ENCODE results near the gene OSBP2. TPM values are rescaled to one million over a fixed set of nuclear protein-coding genes. Genes with fewer than 3 reads are reported as not detected.

OSBP2 gene, protein sequence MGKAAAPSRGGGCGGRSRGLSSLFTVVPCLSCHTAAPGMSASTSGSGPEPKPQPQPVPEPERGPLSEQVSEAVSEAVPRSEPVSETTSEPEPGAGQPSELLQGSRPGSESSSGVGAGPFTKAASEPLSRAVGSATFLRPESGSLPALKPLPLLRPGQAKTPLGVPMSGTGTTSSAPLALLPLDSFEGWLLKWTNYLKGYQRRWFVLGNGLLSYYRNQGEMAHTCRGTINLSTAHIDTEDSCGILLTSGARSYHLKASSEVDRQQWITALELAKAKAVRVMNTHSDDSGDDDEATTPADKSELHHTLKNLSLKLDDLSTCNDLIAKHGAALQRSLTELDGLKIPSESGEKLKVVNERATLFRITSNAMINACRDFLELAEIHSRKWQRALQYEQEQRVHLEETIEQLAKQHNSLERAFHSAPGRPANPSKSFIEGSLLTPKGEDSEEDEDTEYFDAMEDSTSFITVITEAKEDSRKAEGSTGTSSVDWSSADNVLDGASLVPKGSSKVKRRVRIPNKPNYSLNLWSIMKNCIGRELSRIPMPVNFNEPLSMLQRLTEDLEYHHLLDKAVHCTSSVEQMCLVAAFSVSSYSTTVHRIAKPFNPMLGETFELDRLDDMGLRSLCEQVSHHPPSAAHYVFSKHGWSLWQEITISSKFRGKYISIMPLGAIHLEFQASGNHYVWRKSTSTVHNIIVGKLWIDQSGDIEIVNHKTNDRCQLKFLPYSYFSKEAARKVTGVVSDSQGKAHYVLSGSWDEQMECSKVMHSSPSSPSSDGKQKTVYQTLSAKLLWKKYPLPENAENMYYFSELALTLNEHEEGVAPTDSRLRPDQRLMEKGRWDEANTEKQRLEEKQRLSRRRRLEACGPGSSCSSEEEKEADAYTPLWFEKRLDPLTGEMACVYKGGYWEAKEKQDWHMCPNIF
- polyA plus RNA-seq = 1 to 10 TPM; 2.5 to 2.7 TPM

- Histone ChIP-seq H3K4me1 (ENCODE audit: control insufficient read depth in 2 of 2, insufficient read depth in 2 of 2, low read length in 1 of 2) (peaks cover 2 to 11% of the 10 kb centered on the region in 2 donors), H3K36me3 (ENCODE audit: control insufficient read depth in 2 of 2, insufficient read depth in 2 of 2, low read length in 1 of 2) (no peaks in the 10 kb centered on the region), H3K4me3 (ENCODE audit: low read depth in 1 of 2, low read length in 2 of 2) (peak within 1 kb of the TSS; percentile 49 to 56), H3K27me3 (ENCODE audit: control insufficient read depth in 1 of 2, insufficient read depth in 2 of 2, low read length in 2 of 2) (no peaks in the 10 kb centered on the region), H3K9me3 (ENCODE audit: control insufficient read depth in 2 of 2, insufficient read depth in 1 of 2, low read depth in 1 of 2, low read length in 1 of 2) (no peaks in the 10 kb centered on the region), H3K27ac (ENCODE audit: low read depth in 2 of 2, low read length in 1 of 2) (peak within 1 kb of the TSS in 1 of 2 donors; percentile 7)
- 4 to 7% methylated on average over 44 to 88 of the region's 88 CpGs for WGBS, 2 donors
These were observed at the start of gene OSBP2 for GRCh38 chr22:30694640-30695350. OSBP2 (plus strand) TSS chr22:30694874; CDS start chr22:30694910, 36 bp downstream.

- H3K4me3 ChIP-seq (ENCODE audit: low read depth in 1 of 2, low read length in 2 of 2) = no peak overlapping the region
- no peaks in the 10 kb centered on the region for H3K27me3 ChIP-seq (ENCODE audit: control insufficient read depth in 1 of 2, insufficient read depth in 2 of 2, low read length in 2 of 2)
- WGBS, 2 donors = 93 to 94% methylated on average over 25 of the region's 25 CpGs
- H3K27ac ChIP-seq (ENCODE audit: low read depth in 2 of 2, low read length in 1 of 2) = no peak overlapping the region
- peaks cover 0 to 6% of the 10 kb centered on the region in 2 donors for H3K4me1 ChIP-seq (ENCODE audit: control insufficient read depth in 2 of 2, insufficient read depth in 2 of 2, low read length in 1 of 2)
- no peaks in the 10 kb centered on the region for H3K9me3 ChIP-seq (ENCODE audit: control insufficient read depth in 2 of 2, insufficient read depth in 1 of 2, low read depth in 1 of 2, low read length in 1 of 2)
- H3K36me3 ChIP-seq (ENCODE audit: control insufficient read depth in 2 of 2, insufficient read depth in 2 of 2, low read length in 1 of 2) = peaks cover 0 to 3% of the 10 kb centered on the region in 2 donors
These were observed 48.0 kb upstream of the OSBP2 start for GRCh38 chr22:30646518-30647160.

DNA sequence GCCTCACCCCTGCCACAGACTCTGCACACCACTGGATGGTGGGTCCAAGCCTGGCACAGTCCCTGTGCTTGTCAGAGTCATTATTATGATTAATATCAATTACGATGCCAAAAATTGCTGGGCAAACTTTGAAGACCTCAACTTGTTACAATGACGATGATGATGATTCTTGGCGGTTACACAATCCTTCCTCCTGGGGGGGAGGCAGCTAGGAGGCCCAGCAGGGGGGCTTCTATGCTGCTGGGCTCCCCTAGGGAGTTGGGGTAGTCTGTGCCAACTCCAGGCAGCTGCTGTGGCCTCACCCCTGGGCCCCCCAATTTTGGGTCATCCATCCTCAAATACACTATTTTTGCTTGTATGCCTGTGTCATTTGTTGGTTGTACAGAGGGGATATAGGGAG lies 47.1 kb upstream of the OSBP2 start:
- H3K27me3 ChIP-seq (ENCODE audit: control insufficient read depth in 1 of 2, insufficient read depth in 2 of 2, low read length in 2 of 2) = no peaks in the 10 kb centered on the region
- no peak overlapping the region for H3K27ac ChIP-seq (ENCODE audit: low read depth in 2 of 2, low read length in 1 of 2)
- peaks cover 0 to 6% of the 10 kb centered on the region in 2 donors for H3K4me1 ChIP-seq (ENCODE audit: control insufficient read depth in 2 of 2, insufficient read depth in 2 of 2, low read length in 1 of 2)
- H3K9me3 ChIP-seq (ENCODE audit: control insufficient read depth in 2 of 2, insufficient read depth in 1 of 2, low read depth in 1 of 2, low read length in 1 of 2) = no peaks in the 10 kb centered on the region
- WGBS, 2 donors = 81% methylated on average over 3 of the region's 3 CpGs
- H3K36me3 ChIP-seq (ENCODE audit: control insufficient read depth in 2 of 2, insufficient read depth in 2 of 2, low read length in 1 of 2) = peaks cover 0 to 3% of the 10 kb centered on the region in 2 donors
- H3K4me3 ChIP-seq (ENCODE audit: low read depth in 1 of 2, low read length in 2 of 2) = no peak overlapping the region

GRCh38 chr22:30648825-30649224 lies 45.8 kb upstream of the OSBP2 start:
- peaks cover 0 to 4% of the 10 kb centered on the region in 2 donors for H3K4me1 ChIP-seq (ENCODE audit: control insufficient read depth in 2 of 2, insufficient read depth in 2 of 2, low read length in 1 of 2)
- no peak overlapping the region for H3K4me3 ChIP-seq (ENCODE audit: low read depth in 1 of 2, low read length in 2 of 2)
- 67 to 85% methylated on average over 3 of the region's 3 CpGs for WGBS, 2 donors
- H3K27ac ChIP-seq (ENCODE audit: low read depth in 2 of 2, low read length in 1 of 2) = peak overlapping the region; percentile 45 to 67
- H3K27me3 ChIP-seq (ENCODE audit: control insufficient read depth in 1 of 2, insufficient read depth in 2 of 2, low read length in 2 of 2) = no peaks in the 10 kb centered on the region
- peaks cover 0 to 3% of the 10 kb centered on the region in 2 donors for H3K36me3 ChIP-seq (ENCODE audit: control insufficient read depth in 2 of 2, insufficient read depth in 2 of 2, low read length in 1 of 2)
- no peaks in the 10 kb centered on the region for H3K9me3 ChIP-seq (ENCODE audit: control insufficient read depth in 2 of 2, insufficient read depth in 1 of 2, low read depth in 1 of 2, low read length in 1 of 2)

DNA sequence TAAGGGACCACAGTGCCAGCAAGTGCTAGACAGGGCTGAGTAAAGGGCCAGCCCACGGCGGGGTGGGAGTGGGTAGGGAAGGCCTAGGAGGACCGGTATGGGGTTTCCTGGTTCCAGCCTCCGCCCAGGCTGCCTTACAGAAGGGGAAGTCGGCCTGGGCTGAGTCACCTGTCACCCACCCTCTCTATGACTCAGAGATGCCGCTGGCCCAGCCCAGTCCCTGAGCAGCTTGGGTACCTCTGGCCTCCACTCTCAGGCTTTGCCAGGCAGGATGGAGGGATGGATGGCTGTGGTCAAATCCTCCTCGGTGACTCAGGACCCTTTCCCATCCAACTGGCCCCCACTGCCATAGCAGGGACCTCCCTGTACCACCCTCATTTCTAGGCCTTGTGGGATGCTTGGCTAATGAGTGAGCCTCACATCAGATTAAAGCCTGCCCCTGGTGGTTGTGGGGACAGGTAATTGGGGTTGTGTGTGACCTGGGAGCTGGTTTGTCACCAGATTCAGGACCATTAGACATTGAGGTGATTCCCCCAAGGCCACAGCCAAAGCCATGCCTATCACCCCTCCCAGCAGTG lies 45.2 kb upstream of the OSBP2 start:
- no peaks in the 10 kb centered on the region for H3K27me3 ChIP-seq (ENCODE audit: control insufficient read depth in 1 of 2, insufficient read depth in 2 of 2, low read length in 2 of 2)
- WGBS, 2 donors = 19 to 26% methylated on average over 5 to 7 of the region's 7 CpGs
- peaks cover 0 to 3% of the 10 kb centered on the region in 2 donors for H3K36me3 ChIP-seq (ENCODE audit: control insufficient read depth in 2 of 2, insufficient read depth in 2 of 2, low read length in 1 of 2)
- H3K4me3 ChIP-seq (ENCODE audit: low read depth in 1 of 2, low read length in 2 of 2) = no peak overlapping the region
- H3K9me3 ChIP-seq (ENCODE audit: control insufficient read depth in 2 of 2, insufficient read depth in 1 of 2, low read depth in 1 of 2, low read length in 1 of 2) = no peaks in the 10 kb centered on the region
- peaks cover 0 to 4% of the 10 kb centered on the region in 2 donors for H3K4me1 ChIP-seq (ENCODE audit: control insufficient read depth in 2 of 2, insufficient read depth in 2 of 2, low read length in 1 of 2)
- peak overlapping the region; percentile 45 to 67 for H3K27ac ChIP-seq (ENCODE audit: low read depth in 2 of 2, low read length in 1 of 2)

DNA sequence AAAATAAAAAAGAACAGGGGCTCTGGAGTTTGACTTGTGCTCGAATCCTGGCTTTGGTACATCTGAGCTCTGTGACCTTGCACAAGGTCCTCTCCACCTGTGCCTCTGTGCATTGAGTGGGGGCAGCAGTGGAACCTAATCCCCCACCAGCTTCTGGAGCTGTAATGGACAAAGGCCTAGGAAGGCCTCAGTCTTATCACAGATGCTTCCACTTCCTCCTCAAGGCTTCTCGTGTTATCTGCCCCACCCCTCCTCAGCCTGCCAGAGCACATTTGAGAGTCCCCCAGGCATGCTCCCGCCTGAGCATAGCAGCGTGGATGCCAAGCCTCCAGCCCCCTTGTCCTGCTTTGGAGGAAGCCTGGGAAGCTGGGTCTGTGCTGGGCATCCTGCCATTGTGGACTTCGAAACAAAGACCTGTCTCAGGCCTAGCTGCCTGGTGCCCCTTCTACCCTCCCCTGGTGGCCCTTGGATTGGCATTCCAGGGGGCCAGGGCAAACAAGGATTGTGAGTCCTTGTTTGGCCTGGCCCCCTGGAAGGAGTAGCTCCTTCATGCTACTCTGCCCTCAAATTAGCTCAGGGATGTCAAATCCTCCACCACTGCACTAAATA lies 44.1 kb upstream of the OSBP2 start:
- Histone ChIP-seq H3K27ac (ENCODE audit: low read depth in 2 of 2, low read length in 1 of 2) (no peak overlapping the region), H3K27me3 (ENCODE audit: control insufficient read depth in 1 of 2, insufficient read depth in 2 of 2, low read length in 2 of 2) (no peaks in the 10 kb centered on the region), H3K4me1 (ENCODE audit: control insufficient read depth in 2 of 2, insufficient read depth in 2 of 2, low read length in 1 of 2) (peaks cover 0 to 4% of the 10 kb centered on the region in 2 donors), H3K36me3 (ENCODE audit: control insufficient read depth in 2 of 2, insufficient read depth in 2 of 2, low read length in 1 of 2) (peaks cover 0 to 3% of the 10 kb centered on the region in 2 donors), H3K4me3 (ENCODE audit: low read depth in 1 of 2, low read length in 2 of 2) (no peak overlapping the region), H3K9me3 (ENCODE audit: control insufficient read depth in 2 of 2, insufficient read depth in 1 of 2, low read depth in 1 of 2, low read length in 1 of 2) (no peaks in the 10 kb centered on the region)
- 59 to 67% methylated on average over 5 of the region's 5 CpGs for WGBS, 2 donors

GRCh38 chr22:30652852-30653251 lies 41.8 kb upstream of the OSBP2 start:
- H3K36me3 ChIP-seq (ENCODE audit: control insufficient read depth in 2 of 2, insufficient read depth in 2 of 2, low read length in 1 of 2) = no peaks in the 10 kb centered on the region
- no peak overlapping the region for H3K27ac ChIP-seq (ENCODE audit: low read depth in 2 of 2, low read length in 1 of 2)
- 77 to 83% methylated on average over 2 of the region's 2 CpGs for WGBS, 2 donors

GRCh38 chr22:30654361-30654760 lies 40.3 kb upstream of the OSBP2 start:
- H3K27ac ChIP-seq (ENCODE audit: low read depth in 2 of 2, low read length in 1 of 2) = no peak overlapping the region
- H3K9me3 ChIP-seq (ENCODE audit: control insufficient read depth in 2 of 2, insufficient read depth in 1 of 2, low read depth in 1 of 2, low read length in 1 of 2) = no peaks in the 10 kb centered on the region
- H3K4me3 ChIP-seq (ENCODE audit: low read depth in 1 of 2, low read length in 2 of 2) = no peak overlapping the region
- peaks cover 0 to 4% of the 10 kb centered on the region in 2 donors for H3K4me1 ChIP-seq (ENCODE audit: control insufficient read depth in 2 of 2, insufficient read depth in 2 of 2, low read length in 1 of 2)
- WGBS, 2 donors = 97 to 98% methylated on average over 14 of the region's 14 CpGs
- H3K36me3 ChIP-seq (ENCODE audit: control insufficient read depth in 2 of 2, insufficient read depth in 2 of 2, low read length in 1 of 2) = no peaks in the 10 kb centered on the region
- H3K27me3 ChIP-seq (ENCODE audit: control insufficient read depth in 1 of 2, insufficient read depth in 2 of 2, low read length in 2 of 2) = no peaks in the 10 kb centered on the region

More at GRCh38 chr22:30652852-30653251, 41.8 kb upstream of the OSBP2 start:
- Histone ChIP-seq H3K9me3 (ENCODE audit: control insufficient read depth in 2 of 2, insufficient read depth in 1 of 2, low read depth in 1 of 2, low read length in 1 of 2) (no peaks in the 10 kb centered on the region), H3K4me3 (ENCODE audit: low read depth in 1 of 2, low read length in 2 of 2) (no peak overlapping the region), H3K27me3 (ENCODE audit: control insufficient read depth in 1 of 2, insufficient read depth in 2 of 2, low read length in 2 of 2) (no peaks in the 10 kb centered on the region), H3K4me1 (ENCODE audit: control insufficient read depth in 2 of 2, insufficient read depth in 2 of 2, low read length in 1 of 2) (peaks cover 0 to 4% of the 10 kb centered on the region in 2 donors)

All from esophagus (tissue), 2 donors.